Cerebellar nuclear complex (tissue), 1 donor: Measurements from ENCODE around the gene DNAH10.
"Not testable (repeated sequence)": the region's sequence is repeated elsewhere in the genome, so short reads cannot be mapped to it uniquely, and the experiment has no call there.

Source experiments
- DNase-seq, 2 experiments: peaks; one replicate each; lab custom pipeline; 2025; lab: John Stamatoyannopoulos, UW

Gene DNAH10

GRCh38 chr12:123934829-123935228 lies 172.7 kb downstream of the DNAH10 start:
- no peak for DNase-seq

GRCh38 chr12:123935956-123936355 lies 173.9 kb downstream of the DNAH10 start:
- DNase-seq: no peak

- no peak for DNase-seq
Measured at GRCh38 chr12:123936471-123936870, 174.4 kb downstream of the DNAH10 start.

GRCh38 chr12:123936956-123937706 lies 175.0 kb downstream of the DNAH10 start:
- no peak for DNase-seq

- no peak for DNase-seq
Measured at GRCh38 chr12:123937707-123938591, 175.8 kb downstream of the DNAH10 start.

GRCh38 chr12:123938679-123939480 lies 176.8 kb downstream of the DNAH10 start:
- no peak for DNase-seq

- DNase-seq: no peak
Measured at GRCh38 chr12:123939716-123940626, 177.9 kb downstream of the DNAH10 start.

- DNase-seq: no peak
Measured at GRCh38 chr12:123940627-123940966, 178.5 kb downstream of the DNAH10 start.

- no peak for DNase-seq
Measured at GRCh38 chr12:123941000-123941399, 178.9 kb downstream of the DNAH10 start.

- DNase-seq: no peak
Measured at GRCh38 chr12:123941624-123942237, 179.6 kb downstream of the DNAH10 start.

GRCh38 chr12:123942238-123942653 lies 180.1 kb downstream of the DNAH10 start:
- no peak for DNase-seq

- DNase-seq: no peak
Measured at GRCh38 chr12:123942911-123943648, 181.0 kb downstream of the DNAH10 start.

- no peak for DNase-seq
Measured at GRCh38 chr12:123943816-123944215, 181.7 kb downstream of the DNAH10 start.

GRCh38 chr12:123944696-123945095 lies 182.6 kb downstream of the DNAH10 start:
- no peak for DNase-seq

- DNase-seq: no peak
Measured at GRCh38 chr12:123945287-123946151, 183.4 kb downstream of the DNAH10 start.

- no peak for DNase-seq
Measured at GRCh38 chr12:123946152-123946515, 184.0 kb downstream of the DNAH10 start.

- not testable (repeated sequence) for DNase-seq
Measured at GRCh38 chr12:123946516-123947505, 184.7 kb downstream of the DNAH10 start.

- not testable (repeated sequence) for DNase-seq
Measured at GRCh38 chr12:123947531-123947930, 185.4 kb downstream of the DNAH10 start.
